ENCODE measurements around the gene GMFB. TPM values are rescaled to one million over a fixed set of nuclear protein-coding genes. Genes with fewer than 3 reads are reported as not detected.

GMFB gene
- total RNA-seq, 1 experiment from 2014 or later = 53.8 TPM

DNA sequence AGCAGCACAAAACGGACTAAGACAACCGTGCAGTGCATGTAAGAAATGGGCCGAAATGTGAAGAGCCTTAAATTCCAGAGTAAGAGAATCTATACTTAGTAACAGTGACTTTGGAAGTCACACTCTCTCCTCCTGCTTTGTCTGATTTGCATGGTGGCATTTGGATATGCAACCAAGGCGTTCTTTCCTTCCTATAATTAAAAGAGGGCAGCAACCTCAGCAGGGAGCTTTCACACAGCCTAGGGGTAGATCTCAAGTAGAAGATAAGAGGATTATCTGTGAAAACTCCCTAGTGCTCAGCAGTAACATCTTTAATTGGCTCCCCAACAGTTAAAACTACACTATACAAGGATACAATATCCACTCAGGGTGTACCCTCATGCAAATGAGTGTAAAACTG is 16.5 kb downstream of the GMFB start:
- Histone ChIP-seq H3K4me2 (ENCODE audit: low read length) (no peak overlapping the region), H3K27ac (ENCODE audit: low read depth, low read length) (no peak overlapping the region), H3K9ac (ENCODE audit: low read length) (no peak overlapping the region), H4K20me1 (ENCODE audit: insufficient read depth) (no peaks in the 10 kb centered on the region), H3K79me2 (ENCODE audit: insufficient read depth, low read length) (peaks cover 7% of the 10 kb centered on the region; the same call in 1 of the 2 replicates), H3K4me3 (replicated peaks in 1 of 2; ENCODE audit: low read depth in 1 of 2, low read length in 2 of 2) (no peak overlapping the region), H3K9me3 (ENCODE audit: control insufficient read depth in 1 of 2, insufficient read depth in 1 of 2, low read depth in 1 of 2, low read length in 2 of 2) (peaks cover 0 to 4% of the 10 kb centered on the region in 2 experiments; a peak in 1 of 4 replicates), H3K9me2 (ENCODE audit: insufficient read depth) (no peaks in the 10 kb centered on the region), H2AFZ (ENCODE audit: low read depth, low read length, poor library complexity, severe bottlenecking) (no peak overlapping the region), H3K4me1 (ENCODE audit: control insufficient read depth in 1 of 2, insufficient read depth in 2 of 2, low read length in 2 of 2) (peaks cover 0 to 6% of the 10 kb centered on the region in 2 experiments; a peak in 1 of 4 replicates), H3K36me3 (ENCODE audit: control insufficient read depth in 1 of 2, insufficient read depth in 2 of 2, low read length in 2 of 2) (peaks cover 3 to 5% of the 10 kb centered on the region in 2 experiments; a peak in 1 of 4 replicates), H3K27me3 (ENCODE audit: insufficient read depth, low read length) (no peaks in the 10 kb centered on the region)
- no TSS peak for BruUV-seq (replicated peaks)
- TF ChIP-seq SRF (IDR thresholded peaks at IDR 0.05; ENCODE audit: low read depth) = no peak
- no peak for TF ChIP-seq EZH2phosphoT487 (IDR thresholded peaks at IDR 0.05; ENCODE audit: borderline replicate concordance)
- TF ChIP-seq, protein P1, sequence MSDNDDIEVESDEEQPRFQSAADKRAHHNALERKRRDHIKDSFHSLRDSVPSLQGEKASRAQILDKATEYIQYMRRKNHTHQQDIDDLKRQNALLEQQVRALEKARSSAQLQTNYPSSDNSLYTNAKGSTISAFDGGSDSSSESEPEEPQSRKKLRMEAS (IDR thresholded peaks at IDR 0.05) = no peak
- TF ChIP-seq, protein P2, sequence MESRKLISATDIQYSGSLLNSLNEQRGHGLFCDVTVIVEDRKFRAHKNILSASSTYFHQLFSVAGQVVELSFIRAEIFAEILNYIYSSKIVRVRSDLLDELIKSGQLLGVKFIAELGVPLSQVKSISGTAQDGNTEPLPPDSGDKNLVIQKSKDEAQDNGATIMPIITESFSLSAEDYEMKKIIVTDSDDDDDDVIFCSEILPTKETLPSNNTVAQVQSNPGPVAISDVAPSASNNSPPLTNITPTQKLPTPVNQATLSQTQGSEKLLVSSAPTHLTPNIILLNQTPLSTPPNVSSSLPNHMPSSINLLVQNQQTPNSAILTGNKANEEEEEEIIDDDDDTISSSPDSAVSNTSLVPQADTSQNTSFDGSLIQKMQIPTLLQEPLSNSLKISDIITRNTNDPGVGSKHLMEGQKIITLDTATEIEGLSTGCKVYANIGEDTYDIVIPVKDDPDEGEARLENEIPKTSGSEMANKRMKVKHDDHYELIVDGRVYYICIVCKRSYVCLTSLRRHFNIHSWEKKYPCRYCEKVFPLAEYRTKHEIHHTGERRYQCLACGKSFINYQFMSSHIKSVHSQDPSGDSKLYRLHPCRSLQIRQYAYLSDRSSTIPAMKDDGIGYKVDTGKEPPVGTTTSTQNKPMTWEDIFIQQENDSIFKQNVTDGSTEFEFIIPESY (IDR thresholded peaks at IDR 0.05; ENCODE audit: extremely low read depth, insufficient replicate concordance, low read length) = no peak
- TF ChIP-seq, protein P3, sequence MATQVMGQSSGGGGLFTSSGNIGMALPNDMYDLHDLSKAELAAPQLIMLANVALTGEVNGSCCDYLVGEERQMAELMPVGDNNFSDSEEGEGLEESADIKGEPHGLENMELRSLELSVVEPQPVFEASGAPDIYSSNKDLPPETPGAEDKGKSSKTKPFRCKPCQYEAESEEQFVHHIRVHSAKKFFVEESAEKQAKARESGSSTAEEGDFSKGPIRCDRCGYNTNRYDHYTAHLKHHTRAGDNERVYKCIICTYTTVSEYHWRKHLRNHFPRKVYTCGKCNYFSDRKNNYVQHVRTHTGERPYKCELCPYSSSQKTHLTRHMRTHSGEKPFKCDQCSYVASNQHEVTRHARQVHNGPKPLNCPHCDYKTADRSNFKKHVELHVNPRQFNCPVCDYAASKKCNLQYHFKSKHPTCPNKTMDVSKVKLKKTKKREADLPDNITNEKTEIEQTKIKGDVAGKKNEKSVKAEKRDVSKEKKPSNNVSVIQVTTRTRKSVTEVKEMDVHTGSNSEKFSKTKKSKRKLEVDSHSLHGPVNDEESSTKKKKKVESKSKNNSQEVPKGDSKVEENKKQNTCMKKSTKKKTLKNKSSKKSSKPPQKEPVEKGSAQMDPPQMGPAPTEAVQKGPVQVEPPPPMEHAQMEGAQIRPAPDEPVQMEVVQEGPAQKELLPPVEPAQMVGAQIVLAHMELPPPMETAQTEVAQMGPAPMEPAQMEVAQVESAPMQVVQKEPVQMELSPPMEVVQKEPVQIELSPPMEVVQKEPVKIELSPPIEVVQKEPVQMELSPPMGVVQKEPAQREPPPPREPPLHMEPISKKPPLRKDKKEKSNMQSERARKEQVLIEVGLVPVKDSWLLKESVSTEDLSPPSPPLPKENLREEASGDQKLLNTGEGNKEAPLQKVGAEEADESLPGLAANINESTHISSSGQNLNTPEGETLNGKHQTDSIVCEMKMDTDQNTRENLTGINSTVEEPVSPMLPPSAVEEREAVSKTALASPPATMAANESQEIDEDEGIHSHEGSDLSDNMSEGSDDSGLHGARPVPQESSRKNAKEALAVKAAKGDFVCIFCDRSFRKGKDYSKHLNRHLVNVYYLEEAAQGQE (IDR thresholded peaks at IDR 0.05; ENCODE audit: low read depth) = no peak
- TF ChIP-seq RAD21 (IDR thresholded peaks at IDR 0.05; ENCODE audit: low read depth) = no peak
- no peak for TF ChIP-seq POLR2A (IDR thresholded peaks at IDR 0.05; ENCODE audit: borderline replicate concordance, extremely low read depth, insufficient read depth, insufficient read length)
- ChIA-PET CTCF (no interaction called here), RAD21 (ENCODE audit: low non-redundant PET in 1 of 2, low total read pairs in 2 of 2, uncharacterized antibody in 2 of 2, unreplicated experiment in 2 of 2) (no interaction called here), POLR2A (no interaction called here)
- DNase-seq (ENCODE audit: low read depth, low spot score) (no peak), ATAC-seq (no peak)
- intact Hi-C loops (cut with micrococcal nuclease) = no loop called here
